Glutamatergic neuron (in vitro differentiated cells): ENCODE data around the gene KIF27. TPM values are rescaled to one million over a fixed set of nuclear protein-coding genes. Genes with fewer than 3 reads are reported as not detected.

Source experiments
- DNase-seq: peaks from one replicate; pipeline ENCODE4 v3.0.0; 2022
- H3K27ac Mint-ChIP-seq: one replicate; pipeline ENCODE4 v1.8.0; 2020; ENCODE audit warnings: mild to moderate bottlenecking, mixed read lengths, inconsistent platforms; ENCODE audit not compliant: unreplicated experiment
- H3K27me3 Mint-ChIP-seq: one replicate; pipeline ENCODE4 v1.8.0; 2020; ENCODE audit warnings: mild to moderate bottlenecking, moderate library complexity, mixed read lengths, inconsistent platforms; ENCODE audit not compliant: unreplicated experiment
- H3K36me3 Mint-ChIP-seq: one replicate; pipeline ENCODE4 v1.8.0; 2020; ENCODE audit warnings: mild to moderate bottlenecking, mixed read lengths, inconsistent platforms; ENCODE audit not compliant: unreplicated experiment
- H3K4me1 Mint-ChIP-seq: one replicate; pipeline ENCODE4 v1.8.0; 2020; ENCODE audit warnings: mild to moderate bottlenecking, low read depth, mixed read lengths, inconsistent platforms; ENCODE audit not compliant: unreplicated experiment
- H3K4me3 Mint-ChIP-seq: one replicate; pipeline ENCODE4 v1.8.0; 2020; ENCODE audit warnings: mild to moderate bottlenecking, mixed read lengths, inconsistent platforms; ENCODE audit not compliant: unreplicated experiment
- H3K9me3 Mint-ChIP-seq: one replicate; pipeline ENCODE4 v1.8.0; 2020; ENCODE audit warnings: mild to moderate bottlenecking, moderate library complexity, mixed read lengths, inconsistent platforms; ENCODE audit not compliant: unreplicated experiment
- CTCF ChIP-seq: fragments of 200-600 bp; sonication (generic); IDR thresholded peaks from one replicate; pipeline ENCODE4 v1.5.0; 2021; ENCODE audit not compliant: partially characterized antibody, unreplicated experiment
- long read RNA-seq: library from polyadenylated mRNA; unstranded; transcript quantifications from one replicate; pipeline ENCODE4 v2.0.0, GENCODE V29; 2020; ENCODE audit not compliant: unreplicated experiment
- total RNA-seq: library from RNA; stranded (reverse); fragmentation: NEBNext Ultra II Directional; extraction: Animal tissue kit (Norgen Biotek cat#: 25700); gene quantifications from one replicate; pipeline ENCODE4 v1.2.1, GENCODE V29; 2021; ENCODE audit not compliant: unreplicated experiment

Gene KIF27
- 4.2 TPM for total RNA-seq
- long read RNA-seq, partial matches to known transcripts, result 0 of 1 reads
- long read RNA-seq, other reads (novel, unspliced or antisense), result 1 of 1 reads

GRCh38 chr9:83920927-83921707 is at the start of gene KIF27:
KIF27 (minus strand) TSS chr9:83921432; CDS start chr9:83915591, 5,841 bp downstream.
- peak within 1 kb of the TSS; percentile 92 for H3K4me3 Mint-ChIP-seq
- peaks cover 6% of the 10 kb centered on the region for H3K4me1 Mint-ChIP-seq
- H3K36me3 Mint-ChIP-seq, result no peaks in the 10 kb centered on the region
- H3K27me3 Mint-ChIP-seq, result peaks cover 4% of the 10 kb centered on the region
- peak; percentile 100 for DNase-seq
- H3K9me3 Mint-ChIP-seq, result peaks cover 4% of the 10 kb centered on the region
- H3K27ac Mint-ChIP-seq, result peak within 1 kb of the TSS; percentile 93
- TF ChIP-seq CTCF, result peak; percentile 72

DNA sequence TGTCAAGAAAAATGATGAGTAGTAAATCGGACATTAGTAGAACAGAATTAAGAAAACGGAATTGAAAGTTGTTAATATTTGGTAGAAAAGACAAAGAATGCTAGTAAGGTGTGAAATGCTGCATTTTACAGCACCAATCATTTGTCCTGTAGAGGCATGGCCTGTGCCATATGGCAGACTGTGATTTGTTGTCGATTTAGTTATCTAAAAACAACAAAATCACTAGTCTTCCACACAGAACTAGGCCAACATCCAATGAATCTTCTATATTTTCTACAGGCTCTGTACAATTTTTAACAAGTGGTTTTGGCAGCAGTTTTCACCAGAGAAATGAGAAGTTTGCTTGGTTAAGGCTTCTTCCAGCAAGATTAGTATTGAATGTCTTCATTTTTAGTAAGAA is 48.4 kb upstream of the KIF27 start:
- Mint-ChIP-seq H3K4me3 (no peak overlapping the region), H3K27me3 (peaks cover 2% of the 10 kb centered on the region), H3K4me1 (peaks cover 28% of the 10 kb centered on the region), H3K9me3 (peaks cover 8% of the 10 kb centered on the region), H3K27ac (no peak overlapping the region), H3K36me3 (no peaks in the 10 kb centered on the region)
- no peak for TF ChIP-seq CTCF
- no peak for DNase-seq

DNA sequence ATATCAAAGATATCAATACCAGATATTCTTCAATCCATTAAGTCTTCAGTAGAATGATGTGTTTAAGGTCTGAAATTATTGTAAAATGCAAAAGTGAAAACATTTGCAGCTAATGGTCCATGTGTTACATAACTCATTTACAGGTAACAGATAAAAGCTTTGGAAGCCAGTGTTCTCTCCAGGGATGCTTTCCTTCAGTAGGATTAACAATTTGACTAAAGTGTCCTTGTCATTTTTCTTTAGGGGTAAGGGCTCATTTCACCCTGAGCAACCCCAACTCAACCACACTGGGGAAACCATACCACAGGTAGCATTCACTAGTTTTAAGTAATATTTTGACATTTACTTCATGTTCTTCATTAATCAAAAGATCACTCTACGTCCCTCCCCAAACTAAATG is 45.8 kb upstream of the KIF27 start:
- TF ChIP-seq CTCF, result no peak
- peaks cover 8% of the 10 kb centered on the region for H3K9me3 Mint-ChIP-seq
- H3K36me3 Mint-ChIP-seq, result no peaks in the 10 kb centered on the region
- no peak for DNase-seq
- peaks cover 2% of the 10 kb centered on the region for H3K27me3 Mint-ChIP-seq
- peaks cover 25% of the 10 kb centered on the region for H3K4me1 Mint-ChIP-seq
- peak overlapping the region; percentile 35 for H3K4me3 Mint-ChIP-seq
- H3K27ac Mint-ChIP-seq, result peak overlapping the region; percentile 45

- no peaks in the 10 kb centered on the region for H3K36me3 Mint-ChIP-seq
- TF ChIP-seq CTCF, result no peak
- no peak for DNase-seq
- H3K4me1 Mint-ChIP-seq, result peaks cover 21% of the 10 kb centered on the region
- H3K4me3 Mint-ChIP-seq, result no peak overlapping the region
- H3K9me3 Mint-ChIP-seq, result peaks cover 8% of the 10 kb centered on the region
- peaks cover 2% of the 10 kb centered on the region for H3K27me3 Mint-ChIP-seq
- H3K27ac Mint-ChIP-seq, result peak overlapping the region; percentile 85
These were observed 45.0 kb upstream of the KIF27 start for GRCh38 chr9:83966209-83966582.
